Measurements from ENCODE around the gene PAPPA.

The PAPPA gene

GRCh38 chr9:116144555-116144954 lies 9.0 kb upstream of the PAPPA start:
- no peak overlapping the region for H3K27ac ChIP-seq
- TF ChIP-seq CTCF (conservative IDR thresholded peaks at IDR 0.05) (no peak), ZFX (IDR thresholded peaks at IDR 0.05) (no peak)

GRCh38 chr9:116145036-116145435 lies 8.6 kb upstream of the PAPPA start:
- no peak for TF ChIP-seq CTCF (conservative IDR thresholded peaks at IDR 0.05)
- no peak overlapping the region for H3K27ac ChIP-seq

GRCh38 chr9:116147821-116148220 lies 5.8 kb upstream of the PAPPA start:
- TF ChIP-seq CTCF (conservative IDR thresholded peaks at IDR 0.05): no peak
- no peak overlapping the region for H3K27ac ChIP-seq

GRCh38 chr9:116149844-116150243 lies 3.7 kb upstream of the PAPPA start:
- no peak overlapping the region for H3K27ac ChIP-seq
- TF ChIP-seq CTCF (conservative IDR thresholded peaks at IDR 0.05): peak; percentile 77
- no peak for TF ChIP-seq ZFX (IDR thresholded peaks at IDR 0.05)

- no peak overlapping the region for H3K27ac ChIP-seq
- TF ChIP-seq CTCF (conservative IDR thresholded peaks at IDR 0.05): no peak
Measured at GRCh38 chr9:116151199-116151598, 2.4 kb upstream of the PAPPA start.

- TF ChIP-seq ZFX (IDR thresholded peaks at IDR 0.05) (no peak), CTCF (conservative IDR thresholded peaks at IDR 0.05) (no peak)
- no peak overlapping the region for H3K27ac ChIP-seq
Measured at GRCh38 chr9:116151966-116152381, 1.6 kb upstream of the PAPPA start.

GRCh38 chr9:116152390-116152789 lies 1.2 kb upstream of the PAPPA start:
- no peak overlapping the region for H3K27ac ChIP-seq
- no peak for TF ChIP-seq ZFX (IDR thresholded peaks at IDR 0.05)
- TF ChIP-seq CTCF (conservative IDR thresholded peaks at IDR 0.05): peak; percentile 46
